NCI-H2196 treated with DMSO at 0.1 percent for 48 hours (cell line): ENCODE results near the gene ATF7.
"Not testable (repeated sequence)": the region's sequence is repeated elsewhere in the genome, so short reads cannot be mapped to it uniquely, and the experiment has no call there.

ENCODE experiments used
- DNase-seq: peaks from one replicate; lab custom pipeline; 2025; ENCODE audit not compliant: unreplicated experiment; lab: John Stamatoyannopoulos, UW

ATF7 gene

GRCh38 chr12:53484686-53485575 lies 141.3 kb downstream of the ATF7 start:
- DNase-seq: no peak

- no peak for DNase-seq
Measured at GRCh38 chr12:53483979-53484377, 142.2 kb downstream of the ATF7 start.

GRCh38 chr12:53483225-53483978 lies 142.8 kb downstream of the ATF7 start:
- DNase-seq: no peak

- DNase-seq: no peak
Measured at GRCh38 chr12:53482626-53483168, 143.5 kb downstream of the ATF7 start.

- no peak for DNase-seq
Measured at GRCh38 chr12:53481939-53482586, 144.1 kb downstream of the ATF7 start.

GRCh38 chr12:53481458-53481857 lies 144.7 kb downstream of the ATF7 start:
- not testable (repeated sequence) for DNase-seq

- DNase-seq: no peak
Measured at GRCh38 chr12:53480491-53481442, 145.4 kb downstream of the ATF7 start.

- no peak for DNase-seq
Measured at GRCh38 chr12:53479331-53479730, 146.9 kb downstream of the ATF7 start.

GRCh38 chr12:53478865-53479264 lies 147.3 kb downstream of the ATF7 start:
- no peak for DNase-seq

- DNase-seq: no peak
Measured at GRCh38 chr12:53476769-53477209, 149.4 kb downstream of the ATF7 start.

- DNase-seq: no peak
Measured at GRCh38 chr12:53474819-53475218, 151.4 kb downstream of the ATF7 start.

- no peak for DNase-seq
Measured at GRCh38 chr12:53474077-53474476, 152.1 kb downstream of the ATF7 start.

GRCh38 chr12:53472056-53472582 lies 154.1 kb downstream of the ATF7 start:
- DNase-seq: no peak

GRCh38 chr12:53468282-53468681 lies 157.9 kb downstream of the ATF7 start:
- no peak for DNase-seq

GRCh38 chr12:53467880-53468279 lies 158.3 kb downstream of the ATF7 start:
- DNase-seq: no peak

- no peak for DNase-seq
Measured at GRCh38 chr12:53467082-53467481, 159.1 kb downstream of the ATF7 start.

- no peak for DNase-seq
Measured at GRCh38 chr12:53466640-53467039, 159.5 kb downstream of the ATF7 start.

- DNase-seq: no peak
Measured at GRCh38 chr12:53465679-53466078, 160.5 kb downstream of the ATF7 start.

GRCh38 chr12:53464685-53465418 lies 161.3 kb downstream of the ATF7 start:
- DNase-seq: no peak
